Suppressor macrophage treated with lipopolysaccharide for 1 hour (primary cell): ENCODE measurements around the gene BABAM2.

Experiments used
- DNase-seq, 3 donors: peaks; one replicate each; pipeline ENCODE4 v3.0.0-alpha.2; 2020 to 2022

Gene BABAM2

GRCh38 chr2:28292491-28292890 is 402.0 kb downstream of the BABAM2 start:
- DNase-seq = peak; percentile 47 to 68 (median 48)

GRCh38 chr2:28293416-28293815 is 402.9 kb downstream of the BABAM2 start:
- no peak for DNase-seq

GRCh38 chr2:28294451-28294850 is 403.9 kb downstream of the BABAM2 start:
- DNase-seq = no peak

GRCh38 chr2:28296243-28296642 is 405.7 kb downstream of the BABAM2 start:
- DNase-seq = peak; percentile 68 to 83 (median 75)

GRCh38 chr2:28296904-28297303 is 406.4 kb downstream of the BABAM2 start:
- DNase-seq = peak; percentile 44 to 69 (median 64)

GRCh38 chr2:28297531-28297930 is 407.0 kb downstream of the BABAM2 start:
- no peak for DNase-seq

- no peak for DNase-seq
These were observed 407.9 kb downstream of the BABAM2 start for GRCh38 chr2:28298406-28298805.

- DNase-seq = no peak
These were observed 410.2 kb downstream of the BABAM2 start for GRCh38 chr2:28300485-28301341.

GRCh38 chr2:28305202-28305601 is 414.7 kb downstream of the BABAM2 start:
- no peak for DNase-seq

GRCh38 chr2:28310107-28310506 is 419.6 kb downstream of the BABAM2 start:
- DNase-seq = no peak

- DNase-seq = no peak
These were observed 421.2 kb downstream of the BABAM2 start for GRCh38 chr2:28311660-28312249.

- no peak for DNase-seq
These were observed 422.0 kb downstream of the BABAM2 start for GRCh38 chr2:28312307-28313219.

GRCh38 chr2:28313220-28313784 is 422.8 kb downstream of the BABAM2 start:
- no peak for DNase-seq

- no peak for DNase-seq
These were observed 424.4 kb downstream of the BABAM2 start for GRCh38 chr2:28314968-28315367.

- no peak for DNase-seq
These were observed 426.2 kb downstream of the BABAM2 start for GRCh38 chr2:28316546-28317335.

GRCh38 chr2:28317390-28317789 is 426.9 kb downstream of the BABAM2 start:
- DNase-seq = no peak

GRCh38 chr2:28318023-28318422 is 427.5 kb downstream of the BABAM2 start:
- DNase-seq = no peak

- DNase-seq = no peak
These were observed 428.1 kb downstream of the BABAM2 start for GRCh38 chr2:28318462-28319117.

GRCh38 chr2:28319118-28320008 is 428.8 kb downstream of the BABAM2 start:
- no peak for DNase-seq

GRCh38 chr2:28320009-28320365 is 429.5 kb downstream of the BABAM2 start:
- DNase-seq = no peak

- DNase-seq = no peak
These were observed 429.8 kb downstream of the BABAM2 start for GRCh38 chr2:28320371-28320770.
